WERI-Rb-1 (cell line): ENCODE results near the gene PLXDC2.

Experiments used
- DNase-seq: peaks from one replicate; pipeline ENCODE4 v3.0.0-alpha.2; 2020
- H3K27ac ChIP-seq: fragments of 250-450 bp; sonication (Bioruptor Pico); 2 replicates; pipeline ENCODE4 v1.5.1; 2020; ENCODE audit warnings: mild to moderate bottlenecking, moderate library complexity
- H3K27me3 ChIP-seq: fragments of 250-450 bp; sonication (Bioruptor Pico); 2 replicates; pipeline ENCODE4 v1.5.1; 2021; ENCODE audit warnings: mild to moderate bottlenecking, low read depth, moderate library complexity; ENCODE audit not compliant: insufficient read depth, severe bottlenecking
- H3K36me3 ChIP-seq: fragments of 250-450 bp; sonication (Bioruptor Pico); 2 replicates; pipeline ENCODE4 v1.5.1; 2020; ENCODE audit warnings: mild to moderate bottlenecking, moderate library complexity
- H3K4me3 ChIP-seq: 2 replicates; pipeline ENCODE4 v1.5.1; 2011; ENCODE audit warnings: low read depth, mild to moderate bottlenecking, control low read depth, low read length
- H3K9me3 ChIP-seq: fragments of 250-450 bp; sonication (Bioruptor Pico); 2 replicates; pipeline ENCODE4 v1.5.1; 2021; ENCODE audit warnings: mild to moderate bottlenecking, moderate library complexity; ENCODE audit not compliant: severe bottlenecking
- TF ChIP-seq, protein P1 (sequence below): IDR thresholded peaks from 2 replicates; pipeline ENCODE4 v1.5.1; 2011; ENCODE audit warnings: low read depth, mild to moderate bottlenecking, control low read depth, inconsistent platforms, low read length

Gene PLXDC2

DNA sequence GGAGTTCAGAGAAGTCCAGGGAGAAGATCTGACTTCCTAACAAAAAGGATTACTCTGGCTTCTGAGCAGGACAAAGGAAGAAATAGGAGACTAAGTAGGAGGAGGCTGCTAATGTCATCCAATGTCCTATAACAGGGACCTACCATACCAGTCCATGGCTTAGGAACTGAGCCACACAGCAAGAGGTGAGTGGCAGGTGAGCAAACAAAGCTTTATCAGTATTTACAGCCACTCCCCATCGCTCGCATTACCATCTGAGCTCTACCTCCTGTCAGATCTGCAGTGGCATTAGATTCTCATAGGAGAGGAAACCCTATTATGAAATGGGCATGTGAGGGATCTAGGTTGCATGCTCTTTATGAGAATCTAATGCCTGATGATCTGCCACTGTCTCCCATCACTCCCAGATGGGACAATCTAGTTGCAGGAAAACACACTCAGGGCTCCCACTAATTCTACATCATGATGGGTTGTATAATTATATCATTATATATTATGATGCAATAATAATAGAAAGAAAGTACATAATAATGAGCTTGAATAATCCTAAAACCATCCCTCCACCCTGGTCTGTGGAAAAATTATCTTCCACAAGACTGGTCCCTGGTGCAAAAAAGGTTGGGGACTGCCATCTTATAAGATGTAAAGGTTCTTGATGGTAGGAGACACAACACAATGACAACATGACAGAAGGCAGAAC, 487.4 kb downstream of the PLXDC2 start:
- no peak for DNase-seq
- no peak overlapping the region for H3K4me3 ChIP-seq
- TF ChIP-seq, protein P1, sequence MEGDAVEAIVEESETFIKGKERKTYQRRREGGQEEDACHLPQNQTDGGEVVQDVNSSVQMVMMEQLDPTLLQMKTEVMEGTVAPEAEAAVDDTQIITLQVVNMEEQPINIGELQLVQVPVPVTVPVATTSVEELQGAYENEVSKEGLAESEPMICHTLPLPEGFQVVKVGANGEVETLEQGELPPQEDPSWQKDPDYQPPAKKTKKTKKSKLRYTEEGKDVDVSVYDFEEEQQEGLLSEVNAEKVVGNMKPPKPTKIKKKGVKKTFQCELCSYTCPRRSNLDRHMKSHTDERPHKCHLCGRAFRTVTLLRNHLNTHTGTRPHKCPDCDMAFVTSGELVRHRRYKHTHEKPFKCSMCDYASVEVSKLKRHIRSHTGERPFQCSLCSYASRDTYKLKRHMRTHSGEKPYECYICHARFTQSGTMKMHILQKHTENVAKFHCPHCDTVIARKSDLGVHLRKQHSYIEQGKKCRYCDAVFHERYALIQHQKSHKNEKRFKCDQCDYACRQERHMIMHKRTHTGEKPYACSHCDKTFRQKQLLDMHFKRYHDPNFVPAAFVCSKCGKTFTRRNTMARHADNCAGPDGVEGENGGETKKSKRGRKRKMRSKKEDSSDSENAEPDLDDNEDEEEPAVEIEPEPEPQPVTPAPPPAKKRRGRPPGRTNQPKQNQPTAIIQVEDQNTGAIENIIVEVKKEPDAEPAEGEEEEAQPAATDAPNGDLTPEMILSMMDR = no peak
- H3K27ac ChIP-seq = no peak overlapping the region
- H3K9me3 ChIP-seq = no peaks in the 10 kb centered on the region
- H3K27me3 ChIP-seq = no peaks in the 10 kb centered on the region
- no peaks in the 10 kb centered on the region for H3K36me3 ChIP-seq

DNA sequence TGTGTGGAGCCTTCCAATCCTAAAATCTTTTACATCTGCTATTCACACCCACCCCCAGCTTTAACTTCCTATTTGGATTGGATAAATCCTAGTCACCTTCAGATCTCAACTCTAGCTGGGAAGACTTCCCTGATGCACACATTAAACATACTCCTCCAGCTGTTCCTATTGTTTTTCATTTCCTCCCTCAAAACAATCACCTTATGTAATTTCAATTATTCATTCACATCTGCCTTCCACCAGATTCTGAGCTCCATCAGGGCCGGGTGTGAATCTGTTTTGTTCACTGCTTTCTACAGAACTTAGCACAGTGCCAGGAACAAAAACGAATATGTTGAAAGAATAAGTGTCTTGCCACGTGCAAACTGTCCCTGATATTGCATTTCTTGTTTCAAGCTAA, 497.4 kb downstream of the PLXDC2 start:
- H3K4me3 ChIP-seq = no peak overlapping the region
- TF ChIP-seq, protein P1 = no peak
- DNase-seq = no peak
- H3K27me3 ChIP-seq = no peaks in the 10 kb centered on the region
- H3K9me3 ChIP-seq = no peaks in the 10 kb centered on the region
- H3K27ac ChIP-seq = no peak overlapping the region
- no peaks in the 10 kb centered on the region for H3K36me3 ChIP-seq

DNA sequence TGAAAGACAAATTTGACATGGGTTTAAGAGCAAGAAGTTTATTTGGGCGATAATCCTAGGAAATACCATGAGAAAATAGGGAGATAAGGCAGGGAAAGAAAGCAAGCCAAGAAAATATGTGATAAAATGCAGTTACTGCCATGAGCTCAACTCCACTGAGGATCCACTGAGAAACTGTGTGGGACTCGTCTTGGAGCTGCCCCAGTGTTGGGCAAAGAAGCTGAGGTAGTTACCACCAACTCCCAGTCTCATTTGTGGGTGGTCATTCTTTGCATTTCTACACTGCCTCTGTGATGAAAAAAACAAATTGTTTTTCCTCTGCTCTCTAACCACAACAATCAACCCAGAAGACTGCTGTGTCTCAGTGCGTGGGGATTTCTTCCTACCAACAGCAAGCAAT, 498.2 kb downstream of the PLXDC2 start:
- DNase-seq = no peak
- H3K27ac ChIP-seq = no peak overlapping the region
- no peaks in the 10 kb centered on the region for H3K36me3 ChIP-seq
- no peaks in the 10 kb centered on the region for H3K9me3 ChIP-seq
- no peaks in the 10 kb centered on the region for H3K27me3 ChIP-seq
- H3K4me3 ChIP-seq = no peak overlapping the region
- TF ChIP-seq, protein P1 = no peak

DNA sequence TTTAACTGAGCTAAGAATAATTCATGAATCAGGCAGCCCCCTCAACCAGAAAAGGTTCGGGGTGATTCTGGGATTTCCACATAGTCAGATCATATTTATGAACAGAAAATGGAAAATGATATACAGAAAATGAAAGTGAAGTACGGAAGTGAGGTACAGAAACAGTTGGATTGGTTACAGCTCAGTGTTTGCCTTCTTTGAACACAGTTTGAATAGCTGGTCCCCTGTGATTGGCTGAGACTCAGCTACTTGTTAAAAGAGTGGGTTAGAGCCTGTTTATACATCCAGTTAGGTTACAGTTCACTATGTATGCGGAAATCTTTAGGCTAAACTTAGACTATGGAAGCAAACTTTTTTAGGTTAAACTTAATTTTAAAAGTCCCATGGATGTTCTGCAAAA, 511.7 kb downstream of the PLXDC2 start:
- H3K36me3 ChIP-seq = no peaks in the 10 kb centered on the region
- H3K27ac ChIP-seq = no peak overlapping the region
- TF ChIP-seq, protein P1 = no peak
- H3K4me3 ChIP-seq = no peak overlapping the region
- no peaks in the 10 kb centered on the region for H3K27me3 ChIP-seq
- no peaks in the 10 kb centered on the region for H3K9me3 ChIP-seq
- DNase-seq = no peak

DNA sequence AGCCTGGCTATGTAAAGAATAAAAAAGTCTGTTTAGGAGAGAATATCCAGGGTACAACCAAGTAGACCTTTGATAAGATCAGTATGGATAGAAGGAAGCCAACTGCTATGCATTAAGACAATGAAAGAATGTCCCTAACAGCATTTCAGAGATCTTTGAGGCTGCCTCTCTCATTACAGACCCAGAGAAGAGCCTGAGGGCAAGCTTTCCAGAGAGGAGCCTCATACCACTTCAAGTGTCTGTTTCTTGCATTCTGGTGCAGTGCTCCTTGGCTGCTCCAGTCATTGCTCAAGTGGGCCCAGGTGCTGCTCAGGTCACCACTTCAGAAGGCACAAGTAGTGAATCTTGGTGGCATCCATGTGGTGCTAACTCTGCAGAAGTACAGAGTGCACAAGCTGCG, 514.0 kb downstream of the PLXDC2 start:
- H3K36me3 ChIP-seq = no peaks in the 10 kb centered on the region
- H3K27me3 ChIP-seq = no peaks in the 10 kb centered on the region
- TF ChIP-seq, protein P1 = no peak
- no peak for DNase-seq
- no peaks in the 10 kb centered on the region for H3K9me3 ChIP-seq
- no peak overlapping the region for H3K27ac ChIP-seq
- no peak overlapping the region for H3K4me3 ChIP-seq

DNA sequence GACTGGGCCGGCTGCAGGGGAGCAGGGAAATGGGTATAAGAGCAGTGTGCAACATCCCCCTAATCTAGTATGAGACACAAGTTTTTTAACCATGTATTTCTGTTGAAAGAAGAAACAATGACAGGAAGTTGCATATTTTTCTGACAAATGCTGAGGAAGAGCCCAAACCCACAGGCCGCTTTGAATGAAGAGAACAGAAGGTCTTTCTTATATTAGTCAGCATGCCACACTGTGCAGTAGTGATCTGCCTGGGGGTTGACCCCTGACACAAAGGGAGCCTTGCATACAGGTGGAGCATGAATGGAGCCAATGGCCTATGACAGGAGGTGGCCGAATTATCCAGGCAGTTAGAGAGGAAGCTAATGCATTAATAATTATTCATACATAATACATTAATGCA, 518.3 kb downstream of the PLXDC2 start:
- TF ChIP-seq, protein P1 = no peak
- H3K9me3 ChIP-seq = no peaks in the 10 kb centered on the region
- H3K27me3 ChIP-seq = no peaks in the 10 kb centered on the region
- no peak for DNase-seq
- H3K4me3 ChIP-seq = no peak overlapping the region
- H3K27ac ChIP-seq = no peak overlapping the region
- H3K36me3 ChIP-seq = no peaks in the 10 kb centered on the region
